Astrocyte (in vitro differentiated cells and primary cell): ENCODE data around the gene ZNF182. TPM values are rescaled to one million over a fixed set of nuclear protein-coding genes. Genes with fewer than 3 reads are reported as not detected.

Experiments used
- DNase-seq: peaks from one replicate; pipeline ENCODE4 v3.0.0-alpha.2; 2010; ENCODE audit warnings: low read depth
- FAIRE-seq: peaks from 2 replicates; lab custom pipeline; 2011; peaks lifted over from hg19 to GRCh38; lab: Jason Lieb, UNC
- H2AFZ ChIP-seq: 2 replicates; pipeline ENCODE4 v1.6.0; 2012; ENCODE audit warnings: low read depth, low read length, inconsistent platforms
- H3K27ac ChIP-seq: 2 replicates; pipeline ENCODE4 v1.5.1; 2011; ENCODE audit warnings: low read depth, low read length, inconsistent platforms
- H3K27me3 ChIP-seq: 2 replicates; pipeline ENCODE4 v1.6.0; 2011; ENCODE audit warnings: low read length, inconsistent platforms; ENCODE audit not compliant: insufficient read depth
- H3K36me3 ChIP-seq: 2 replicates; pipeline ENCODE4 v1.5.1; 2011; ENCODE audit warnings: low read length, inconsistent platforms; ENCODE audit not compliant: insufficient read depth
- H3K4me1 ChIP-seq: 2 replicates; pipeline ENCODE4 v1.5.1; 2011; ENCODE audit warnings: low read length, inconsistent platforms; ENCODE audit not compliant: insufficient read depth
- H3K4me2 ChIP-seq: 2 replicates; pipeline ENCODE4 v1.6.0; 2012; ENCODE audit warnings: low read length, inconsistent platforms
- H3K4me3 ChIP-seq: 2 replicates; pipeline ENCODE4 v1.5.1; 2011; ENCODE audit warnings: low read depth, mild to moderate bottlenecking, low read length, inconsistent platforms; ENCODE audit not compliant: insufficient read depth
- H3K79me2 ChIP-seq: 2 replicates; pipeline ENCODE4 v1.6.0; 2012; ENCODE audit warnings: mild to moderate bottlenecking, low read length, inconsistent platforms; ENCODE audit not compliant: insufficient read depth
- H3K9ac ChIP-seq: 2 replicates; pipeline ENCODE4 v1.6.0; 2012; ENCODE audit warnings: mild to moderate bottlenecking, low read length, inconsistent platforms
- H3K9me3 ChIP-seq: 2 replicates; pipeline ENCODE4 v1.5.1; 2012; ENCODE audit warnings: low read depth, mild to moderate bottlenecking, low read length, inconsistent platforms; ENCODE audit not compliant: insufficient read depth
- H4K20me1 ChIP-seq: 2 replicates; pipeline ENCODE4 v1.6.0; 2012; ENCODE audit warnings: low read length, inconsistent platforms; ENCODE audit not compliant: insufficient read depth
- H3K27ac Mint-ChIP-seq: one replicate; pipeline ENCODE4 v1.8.0; 2021; ENCODE audit warnings: mild to moderate bottlenecking, mixed read lengths; ENCODE audit not compliant: unreplicated experiment
- H3K27me3 Mint-ChIP-seq: one replicate; pipeline ENCODE4 v1.8.0; 2021; ENCODE audit warnings: low read depth, mixed read lengths; ENCODE audit not compliant: unreplicated experiment
- H3K36me3 Mint-ChIP-seq: one replicate; pipeline ENCODE4 v1.8.0; 2021; ENCODE audit warnings: low read depth, mixed read lengths; ENCODE audit not compliant: unreplicated experiment
- H3K4me1 Mint-ChIP-seq: one replicate; pipeline ENCODE4 v1.8.0; 2021; ENCODE audit warnings: low read depth, mixed read lengths; ENCODE audit not compliant: unreplicated experiment
- H3K4me3 Mint-ChIP-seq: one replicate; pipeline ENCODE4 v1.8.0; 2021; ENCODE audit warnings: mild to moderate bottlenecking, moderate library complexity, mixed read lengths; ENCODE audit not compliant: unreplicated experiment
- H3K9me3 Mint-ChIP-seq: one replicate; pipeline ENCODE4 v1.8.0; 2021; ENCODE audit warnings: mild to moderate bottlenecking, mixed read lengths; ENCODE audit not compliant: unreplicated experiment
- CTCF ChIP-seq: IDR thresholded peaks from 2 replicates; pipeline ENCODE4 v1.5.1; 2011; ENCODE audit warnings: low read depth, mild to moderate bottlenecking, inconsistent platforms, low read length, moderate library complexity; ENCODE audit not compliant: insufficient read depth
- EZH2 ChIP-seq: IDR thresholded peaks from 2 replicates; pipeline ENCODE4 v1.6.1; 2012; ENCODE audit warnings: mild to moderate bottlenecking, low read length, inconsistent platforms; ENCODE audit not compliant: insufficient read depth
- total RNA-seq: library from RNA; stranded (reverse); gene quantifications from 2 replicates; pipeline ENCODE4 v1.2.1, GENCODE V29; 2021

The ZNF182 gene
- total RNA-seq, 1 donor from 2014 or later = 4.5 TPM

GRCh38 chrX:47940448-47940847 lies 63.3 kb downstream of the ZNF182 start:
- Histone ChIP-seq H3K9ac (no peak overlapping the region), H3K4me1 (no peaks in the 10 kb centered on the region), H3K4me2 (no peak overlapping the region), H3K36me3 (no peaks in the 10 kb centered on the region), H3K27ac (no peak overlapping the region), H4K20me1 (no peaks in the 10 kb centered on the region), H3K4me3 (no peak overlapping the region), H3K79me2 (no peaks in the 10 kb centered on the region), H2AFZ (no peak overlapping the region), H3K27me3 (no peaks in the 10 kb centered on the region), H3K9me3 (no peaks in the 10 kb centered on the region)
- H3K27ac Mint-ChIP-seq = no peak overlapping the region
- no peaks in the 10 kb centered on the region for H3K36me3 Mint-ChIP-seq
- H3K27me3 Mint-ChIP-seq = no peaks in the 10 kb centered on the region
- TF ChIP-seq CTCF = no peak
- no peak for TF ChIP-seq EZH2
- no peak for DNase-seq
- peaks cover 2% of the 10 kb centered on the region for H3K4me1 Mint-ChIP-seq
- no peak overlapping the region for H3K4me3 Mint-ChIP-seq
- peak; percentile 83 for FAIRE-seq
- H3K9me3 Mint-ChIP-seq = peaks cover 2% of the 10 kb centered on the region

- Mint-ChIP-seq H3K36me3 (no peaks in the 10 kb centered on the region), H3K27ac (no peak overlapping the region), H3K4me3 (no peak overlapping the region), H3K4me1 (peaks cover 2% of the 10 kb centered on the region), H3K27me3 (no peaks in the 10 kb centered on the region), H3K9me3 (no peaks in the 10 kb centered on the region)
- H3K27ac ChIP-seq = no peak overlapping the region
- no peaks in the 10 kb centered on the region for H3K9me3 ChIP-seq
- no peak overlapping the region for H2AFZ ChIP-seq
- H3K79me2 ChIP-seq = no peaks in the 10 kb centered on the region
- H3K4me2 ChIP-seq = peak overlapping the region; percentile 46
- DNase-seq (no peak), FAIRE-seq (no peak)
- no peak overlapping the region for H3K4me3 ChIP-seq
- no peak overlapping the region for H3K9ac ChIP-seq
- TF ChIP-seq EZH2 = no peak
- TF ChIP-seq CTCF = no peak
- no peaks in the 10 kb centered on the region for H3K4me1 ChIP-seq
- H4K20me1 ChIP-seq = no peaks in the 10 kb centered on the region
- no peaks in the 10 kb centered on the region for H3K27me3 ChIP-seq
- no peaks in the 10 kb centered on the region for H3K36me3 ChIP-seq
These were observed 66.9 kb downstream of the ZNF182 start for GRCh38 chrX:47936940-47937317.

- no peak overlapping the region for H3K4me3 ChIP-seq
- H3K4me1 ChIP-seq = no peaks in the 10 kb centered on the region
- no peaks in the 10 kb centered on the region for H3K27me3 Mint-ChIP-seq
- DNase-seq (no peak), FAIRE-seq (no peak)
- no peak for TF ChIP-seq CTCF
- no peak for TF ChIP-seq EZH2
- H3K27ac ChIP-seq = no peak overlapping the region
- H3K4me1 Mint-ChIP-seq = peaks cover 2% of the 10 kb centered on the region
- no peaks in the 10 kb centered on the region for H3K9me3 ChIP-seq
- no peaks in the 10 kb centered on the region for H3K36me3 ChIP-seq
- peak overlapping the region; percentile 46 for H3K4me2 ChIP-seq
- H4K20me1 ChIP-seq = no peaks in the 10 kb centered on the region
- H3K79me2 ChIP-seq = no peaks in the 10 kb centered on the region
- H3K9me3 Mint-ChIP-seq = no peaks in the 10 kb centered on the region
- H3K27ac Mint-ChIP-seq = no peak overlapping the region
- peak overlapping the region; percentile 48 for H3K4me3 Mint-ChIP-seq
- H3K27me3 ChIP-seq = no peaks in the 10 kb centered on the region
- no peak overlapping the region for H3K9ac ChIP-seq
- H3K36me3 Mint-ChIP-seq = no peaks in the 10 kb centered on the region
- no peak overlapping the region for H2AFZ ChIP-seq
These were observed 67.4 kb downstream of the ZNF182 start for GRCh38 chrX:47936224-47936939.
